Left ventricle myocardium inferior (tissue), 1 donor: Measurements from ENCODE around the gene CTPS1. TPM values are rescaled to one million over a fixed set of nuclear protein-coding genes. Genes with fewer than 3 reads are reported as not detected.

Experiments used
- DNase-seq: peaks from one replicate; pipeline ENCODE4 v3.0.0-alpha.2; 2020
- H3K27ac ChIP-seq: fragments of 200-600 bp; replicated peaks from 2 replicates; pipeline ENCODE4 v1.8.0; 2021
- H3K27me3 ChIP-seq: fragments of 200-600 bp; 2 replicates; pipeline ENCODE4 v1.8.0; 2021; ENCODE audit warnings: low read depth
- H3K36me3 ChIP-seq: fragments of 200-600 bp; 2 replicates; pipeline ENCODE4 v1.8.0; 2021
- H3K4me1 ChIP-seq: fragments of 200-600 bp; 2 replicates; pipeline ENCODE4 v1.8.0; 2021
- H3K4me3 ChIP-seq: fragments of 200-600 bp; 2 replicates; pipeline ENCODE4 v1.8.0; 2021; ENCODE audit warnings: mild to moderate bottlenecking, moderate library complexity
- H3K9me3 ChIP-seq: fragments of 200-600 bp; replicated peaks from 2 replicates; pipeline ENCODE4 v1.8.0; 2021
- intact Hi-C: fragments of 100-400 bp; cut with micrococcal nuclease; formaldehyde crosslinking; loops from one replicate; pipeline ENCODE4 v1.11.0; 2022
- total RNA-seq: library from RNA; stranded (reverse); fragmentation: NEBNext Ultra II Directional; extraction: Animal tissue kit (Norgen Biotek cat#: 25700); gene quantifications from one replicate; pipeline ENCODE4 v1.2.1, GENCODE V29; 2021
- TF ChIP-seq, protein P1 (sequence below): fragments of 200-600 bp; IDR thresholded peaks from 2 replicates; pipeline ENCODE4 v1.8.0; 2021; ENCODE audit warnings: antibody characterized with exemption, mild to moderate bottlenecking, borderline replicate concordance
- donor health status: DM: no; HTN: yes; CAD: no; lungs with severe emphysema.

CTPS1 gene
- total RNA-seq, 1 donor from 2014 or later = 7.1 TPM

DNA sequence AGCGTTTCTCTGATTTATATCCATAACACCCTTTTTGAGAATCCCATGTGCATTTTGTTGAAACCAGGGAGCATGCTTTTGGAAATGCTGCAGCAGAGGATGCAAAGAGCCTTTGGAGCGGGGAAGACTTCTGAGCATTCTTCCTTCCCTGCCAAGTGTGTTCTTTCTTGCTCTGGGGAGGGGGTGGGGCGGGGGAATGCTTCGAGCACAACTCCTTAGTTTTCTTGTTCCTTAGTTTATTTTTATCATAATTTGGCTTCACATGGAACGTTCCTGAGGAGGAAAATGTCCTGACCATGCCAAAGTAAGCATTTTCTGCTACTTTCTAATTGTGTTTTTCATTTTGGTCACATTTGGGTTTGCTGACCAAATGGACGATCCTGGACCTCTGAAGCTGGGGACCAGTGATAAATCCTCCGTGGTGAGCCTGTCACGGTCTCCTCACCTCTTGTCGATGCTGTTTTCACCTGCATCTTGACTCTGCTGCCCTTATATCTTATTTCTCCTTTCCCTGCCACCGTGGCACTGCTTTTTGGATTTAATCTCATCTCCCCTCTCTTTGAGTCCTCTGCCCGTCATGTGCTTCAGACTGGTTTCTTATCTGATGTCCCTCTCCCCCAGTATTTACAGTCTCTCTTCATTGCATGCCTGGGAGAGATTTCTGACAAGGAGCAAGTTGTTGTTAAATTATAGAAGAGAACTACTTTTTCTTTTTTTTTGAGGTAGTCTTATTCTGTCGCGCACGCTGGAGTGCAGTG, 2.4 kb downstream of the CTPS1 start:
- TF ChIP-seq, protein P1, sequence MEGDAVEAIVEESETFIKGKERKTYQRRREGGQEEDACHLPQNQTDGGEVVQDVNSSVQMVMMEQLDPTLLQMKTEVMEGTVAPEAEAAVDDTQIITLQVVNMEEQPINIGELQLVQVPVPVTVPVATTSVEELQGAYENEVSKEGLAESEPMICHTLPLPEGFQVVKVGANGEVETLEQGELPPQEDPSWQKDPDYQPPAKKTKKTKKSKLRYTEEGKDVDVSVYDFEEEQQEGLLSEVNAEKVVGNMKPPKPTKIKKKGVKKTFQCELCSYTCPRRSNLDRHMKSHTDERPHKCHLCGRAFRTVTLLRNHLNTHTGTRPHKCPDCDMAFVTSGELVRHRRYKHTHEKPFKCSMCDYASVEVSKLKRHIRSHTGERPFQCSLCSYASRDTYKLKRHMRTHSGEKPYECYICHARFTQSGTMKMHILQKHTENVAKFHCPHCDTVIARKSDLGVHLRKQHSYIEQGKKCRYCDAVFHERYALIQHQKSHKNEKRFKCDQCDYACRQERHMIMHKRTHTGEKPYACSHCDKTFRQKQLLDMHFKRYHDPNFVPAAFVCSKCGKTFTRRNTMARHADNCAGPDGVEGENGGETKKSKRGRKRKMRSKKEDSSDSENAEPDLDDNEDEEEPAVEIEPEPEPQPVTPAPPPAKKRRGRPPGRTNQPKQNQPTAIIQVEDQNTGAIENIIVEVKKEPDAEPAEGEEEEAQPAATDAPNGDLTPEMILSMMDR = no peak
- Histone ChIP-seq H3K4me3 (peak overlapping the region; percentile 37), H3K9me3 (no peaks in the 10 kb centered on the region), H3K36me3 (peaks cover 21% of the 10 kb centered on the region), H3K4me1 (peaks cover 49% of the 10 kb centered on the region), H3K27ac (peak overlapping the region; percentile 36), H3K27me3 (no peaks in the 10 kb centered on the region)
- DNase-seq = no peak
- intact Hi-C loops = no loop called here

DNA sequence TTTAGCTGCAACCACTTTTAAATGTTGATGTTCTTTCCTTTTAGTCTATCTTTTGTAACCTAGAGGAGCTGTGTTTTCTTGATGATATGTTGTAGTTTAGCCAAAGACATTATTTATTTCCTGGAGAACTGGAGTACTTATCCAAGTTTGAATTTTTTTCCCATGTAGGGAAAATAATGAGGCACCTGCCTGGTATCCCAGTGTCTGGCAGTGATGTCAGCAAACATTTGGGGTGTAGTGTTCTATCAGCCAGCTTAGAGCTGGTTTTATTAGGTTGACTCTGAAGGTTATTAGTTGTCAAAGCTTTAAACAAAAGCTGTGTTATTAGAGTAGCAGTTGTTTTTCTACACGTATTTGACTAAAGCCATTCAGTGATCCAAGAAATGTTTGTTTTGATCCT, 3.2 kb downstream of the CTPS1 start:
- H3K27me3 ChIP-seq = no peaks in the 10 kb centered on the region
- H3K4me1 ChIP-seq = peaks cover 57% of the 10 kb centered on the region
- H3K36me3 ChIP-seq = peaks cover 25% of the 10 kb centered on the region
- intact Hi-C loops = no loop called here
- H3K4me3 ChIP-seq = no peak overlapping the region
- DNase-seq = no peak
- TF ChIP-seq, protein P1 = no peak
- H3K27ac ChIP-seq = no peak overlapping the region
- H3K9me3 ChIP-seq = no peaks in the 10 kb centered on the region

DNA sequence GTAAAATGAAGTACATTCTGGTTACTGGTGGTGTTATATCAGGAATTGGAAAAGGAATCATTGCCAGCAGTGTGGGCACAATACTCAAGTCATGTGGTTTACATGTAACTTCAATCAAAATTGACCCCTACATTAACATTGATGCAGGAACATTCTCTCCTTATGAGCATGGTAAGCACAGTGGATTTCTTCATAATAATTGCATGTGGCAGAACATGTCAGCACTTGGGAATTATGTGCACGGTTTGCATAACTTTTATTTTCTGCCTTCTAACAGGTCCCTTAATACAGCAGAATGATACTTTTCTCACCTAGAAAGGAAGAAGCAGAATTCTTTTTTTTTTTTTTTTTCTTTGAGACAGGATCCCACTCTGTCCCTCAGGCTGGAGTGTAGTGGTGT, 3.8 kb downstream of the CTPS1 start:
- Histone ChIP-seq H3K4me1 (peaks cover 63% of the 10 kb centered on the region), H3K9me3 (no peaks in the 10 kb centered on the region), H3K4me3 (no peak overlapping the region), H3K27ac (no peak overlapping the region), H3K36me3 (peaks cover 27% of the 10 kb centered on the region), H3K27me3 (no peaks in the 10 kb centered on the region)
- intact Hi-C loops = no loop called here
- DNase-seq = no peak
- TF ChIP-seq, protein P1 = no peak

DNA sequence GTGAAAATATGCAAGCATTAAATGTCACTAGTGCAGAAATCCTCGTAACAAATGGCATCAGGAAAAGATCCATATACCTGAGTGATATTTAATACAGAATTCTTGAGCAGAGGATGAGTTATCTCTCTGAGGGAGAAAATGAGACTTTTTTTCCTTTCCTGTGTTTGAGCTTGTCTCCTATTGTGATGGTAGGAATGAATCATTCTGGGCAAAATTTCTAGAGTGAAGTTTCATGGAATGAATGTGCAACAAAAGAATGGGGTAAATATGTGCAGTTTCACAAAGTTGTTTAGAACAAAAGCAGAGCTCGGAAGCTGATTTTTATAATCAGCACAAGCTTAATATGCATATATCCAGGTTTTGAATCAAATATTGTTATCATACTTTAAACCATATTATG, 4.6 kb downstream of the CTPS1 start:
- TF ChIP-seq, protein P1 = no peak
- intact Hi-C loops = no loop called here
- Histone ChIP-seq H3K9me3 (no peaks in the 10 kb centered on the region), H3K36me3 (peaks cover 33% of the 10 kb centered on the region), H3K27ac (no peak overlapping the region), H3K4me3 (no peak overlapping the region), H3K27me3 (no peaks in the 10 kb centered on the region), H3K4me1 (peaks cover 61% of the 10 kb centered on the region)
- no peak for DNase-seq

DNA sequence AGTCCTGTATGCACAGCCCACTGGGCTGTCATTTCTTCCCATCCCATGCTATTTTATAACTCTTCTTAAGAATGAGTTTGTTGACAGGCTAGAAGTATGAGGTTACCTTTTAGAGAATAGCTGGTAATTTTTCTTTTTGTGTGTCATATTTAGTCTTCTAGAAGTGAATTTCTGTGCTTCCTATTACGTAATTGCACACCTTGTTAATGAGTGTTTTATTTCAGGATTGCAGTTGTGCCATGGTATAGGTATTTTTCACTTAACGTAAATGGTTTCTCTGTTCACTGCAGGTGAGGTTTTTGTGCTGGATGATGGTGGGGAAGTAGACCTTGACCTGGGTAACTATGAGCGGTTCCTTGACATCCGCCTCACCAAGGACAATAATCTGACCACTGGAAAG, 5.0 kb downstream of the CTPS1 start:
- no peak for DNase-seq
- Histone ChIP-seq H3K4me3 (no peak overlapping the region), H3K36me3 (peaks cover 37% of the 10 kb centered on the region), H3K27ac (no peak overlapping the region), H3K27me3 (no peaks in the 10 kb centered on the region), H3K4me1 (peaks cover 57% of the 10 kb centered on the region), H3K9me3 (no peaks in the 10 kb centered on the region)
- intact Hi-C loops = no loop called here
- TF ChIP-seq, protein P1 = no peak
